Medulla oblongata (tissue), 1 donor: Measurements from ENCODE around the gene MFAP3.

Experiments
- DNase-seq: peaks from one replicate; pipeline ENCODE4 v3.0.0-alpha.2; 2015; ENCODE audit errors: extremely low spot score

MFAP3 gene

DNA sequence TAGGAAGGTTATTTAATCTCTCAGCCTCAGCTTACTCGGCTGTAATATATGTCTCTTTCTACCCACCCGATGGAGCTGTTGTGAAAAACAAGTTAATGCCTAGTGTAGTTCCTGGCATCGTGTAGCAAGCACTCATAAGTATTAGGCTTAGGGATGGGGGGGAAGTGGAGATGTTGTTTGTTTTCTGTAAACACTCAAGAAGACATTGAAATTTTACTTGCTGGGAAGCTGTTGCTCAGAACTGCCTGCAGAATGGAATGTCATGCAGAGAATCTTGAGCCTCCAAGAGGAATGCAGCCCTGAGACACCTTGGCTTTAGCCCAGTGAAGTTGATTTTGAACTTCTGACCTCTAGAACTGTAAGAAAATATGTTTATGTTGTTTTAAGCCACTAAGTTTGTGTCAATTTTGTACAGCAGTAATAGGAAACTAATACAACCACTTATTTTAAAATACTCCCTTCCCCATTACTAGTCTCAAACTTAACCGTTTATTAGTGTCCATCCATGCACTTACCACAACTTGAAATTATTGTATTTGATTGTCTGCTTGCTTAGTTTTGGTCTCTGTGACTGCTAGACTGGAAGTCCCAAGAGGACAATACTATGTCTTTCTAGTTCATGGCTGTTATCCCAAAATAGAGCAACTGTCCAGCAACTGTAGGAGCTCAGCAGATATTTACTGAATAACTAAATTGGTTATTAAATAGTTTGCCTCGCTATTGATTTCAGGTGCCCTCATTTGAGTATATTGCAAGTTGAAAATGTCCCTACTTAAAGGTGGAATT lies 53.8 kb downstream of the MFAP3 start:
- DNase-seq: no peak

DNA sequence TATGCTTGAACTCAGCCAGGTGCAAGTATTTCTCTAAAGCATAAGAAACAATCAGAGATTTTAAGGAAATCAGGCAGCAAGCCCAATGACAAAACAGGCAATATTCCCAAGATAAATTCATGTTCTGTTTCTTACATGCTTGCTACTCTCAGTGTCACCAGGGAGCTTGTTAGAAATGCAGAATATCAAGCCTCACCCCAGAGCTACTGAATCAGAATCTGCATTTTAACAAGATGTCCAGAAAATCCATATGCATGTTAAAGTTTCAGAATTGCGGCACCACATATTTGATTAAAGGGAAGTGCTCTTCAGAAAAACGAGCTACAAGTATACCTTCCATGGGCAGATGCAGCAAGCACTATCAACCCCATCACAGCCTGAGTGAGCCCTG lies 54.4 kb downstream of the MFAP3 start:
- DNase-seq: no peak

DNA sequence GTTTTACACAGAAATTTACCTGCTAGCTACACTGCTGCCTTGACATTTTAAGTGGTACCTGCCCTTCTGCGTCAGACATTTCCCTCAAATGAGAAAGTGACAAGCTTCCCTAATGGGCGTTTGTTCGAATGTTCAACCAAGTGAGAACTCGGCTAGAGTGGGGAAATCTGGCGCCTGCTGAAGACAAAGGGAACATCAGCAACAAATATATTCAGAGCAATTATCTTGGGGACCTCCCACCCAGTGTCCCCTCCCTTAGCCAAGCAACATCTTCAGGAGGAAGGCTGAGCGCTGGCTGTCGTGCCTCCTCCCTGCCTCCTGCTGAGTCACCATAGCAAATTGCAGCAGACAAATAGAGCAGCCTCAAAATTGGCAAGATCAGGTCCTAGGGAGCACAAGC lies 57.1 kb downstream of the MFAP3 start:
- DNase-seq: no peak

DNA sequence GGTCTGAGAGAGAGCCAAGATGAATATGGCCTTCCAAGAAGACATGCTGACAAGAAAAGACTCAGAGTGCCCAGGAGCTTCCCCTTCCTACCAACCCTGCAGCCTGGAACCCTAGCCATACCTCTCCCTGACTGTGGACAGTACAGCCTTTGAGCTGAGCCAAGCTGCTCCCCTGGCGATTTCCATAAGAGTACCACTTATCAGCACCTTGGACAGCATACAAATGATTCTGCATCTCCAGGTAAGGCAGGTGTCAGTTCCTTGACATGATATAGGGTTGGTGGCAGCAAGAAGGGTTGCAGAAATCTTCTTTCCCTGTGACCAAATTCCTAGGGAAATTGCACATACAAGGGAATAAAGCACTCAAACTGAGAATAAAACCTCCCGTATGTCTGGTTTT lies 58.3 kb downstream of the MFAP3 start:
- DNase-seq: no peak

DNA sequence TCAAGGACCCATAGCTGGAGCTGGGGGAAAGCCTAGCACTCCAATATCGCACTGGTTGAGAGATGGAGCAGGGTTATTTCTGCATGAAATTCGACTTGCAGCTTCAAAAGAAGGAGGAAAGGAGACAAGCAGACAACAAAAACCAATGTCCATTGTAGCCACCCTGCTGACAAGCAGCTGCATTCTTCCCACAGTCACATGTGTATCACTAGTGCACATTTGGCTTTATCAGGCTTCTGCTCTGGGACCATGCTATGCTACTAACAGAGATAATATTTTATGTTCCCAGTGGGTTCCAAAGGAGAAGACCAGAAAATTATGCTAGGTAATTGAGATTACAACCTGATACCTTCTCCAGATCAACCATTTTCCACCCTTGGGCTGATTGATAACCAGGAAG lies 59.7 kb downstream of the MFAP3 start:
- no peak for DNase-seq

DNA sequence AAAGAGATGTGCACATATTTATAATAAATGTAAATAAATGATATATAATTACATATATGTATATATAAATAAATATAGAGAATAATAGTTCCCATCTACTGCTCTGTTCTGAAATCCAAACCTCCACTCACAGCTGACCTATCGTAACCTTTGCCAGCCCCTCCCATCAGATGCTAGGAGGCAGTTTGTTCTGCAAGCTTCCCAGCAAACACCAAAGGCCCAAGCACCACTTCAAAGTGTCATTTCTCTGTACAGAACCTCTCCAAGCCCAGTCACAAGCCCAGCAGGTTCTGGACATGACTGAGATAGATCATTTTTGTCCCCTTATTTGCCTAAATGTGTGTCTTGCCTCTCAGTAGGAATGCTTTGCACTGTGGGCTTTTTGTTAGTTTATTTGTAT lies 62.4 kb downstream of the MFAP3 start:
- DNase-seq: no peak

DNA sequence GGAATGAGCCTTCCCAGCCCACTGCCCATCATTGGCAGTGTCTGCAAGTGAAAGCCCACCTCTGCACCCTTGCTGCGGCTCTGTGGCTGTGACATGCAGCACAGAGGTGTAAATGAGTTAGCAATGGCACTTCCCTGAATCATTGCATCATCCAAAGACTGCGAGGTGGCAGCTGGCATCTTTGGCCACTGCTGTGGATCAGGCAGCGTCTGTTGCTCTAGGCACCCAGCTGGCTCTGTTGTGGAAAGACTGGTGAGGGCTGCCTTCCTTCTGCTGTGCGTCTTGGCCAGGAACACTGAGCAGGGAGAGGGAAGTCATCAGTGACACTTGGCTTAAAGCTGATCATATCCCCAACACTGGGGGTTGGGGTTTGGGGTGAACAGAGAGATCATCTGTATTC lies 64.5 kb downstream of the MFAP3 start:
- DNase-seq: no peak
